Endodermal cell (in vitro differentiated cells): ENCODE results near the gene ARL5A. TPM values are rescaled to one million over a fixed set of nuclear protein-coding genes. Genes with fewer than 3 reads are reported as not detected.

ENCODE experiments used
- DNase-seq: peaks from one replicate; pipeline ENCODE4 v3.0.0-alpha.2; 2017
- H3K27ac ChIP-seq: 2 replicates; pipeline ENCODE4 v1.5.1; 2013; ENCODE audit warnings: mild to moderate bottlenecking, low read depth, low read length, moderate library complexity
- H3K27me3 ChIP-seq: 2 replicates; pipeline ENCODE4 v1.6.1; 2013; ENCODE audit warnings: mild to moderate bottlenecking, low read length, moderate library complexity; ENCODE audit not compliant: insufficient read depth, control insufficient read depth, poor library complexity, severe bottlenecking
- H3K36me3 ChIP-seq: 2 replicates; pipeline ENCODE4 v1.7.0; 2013; ENCODE audit warnings: mild to moderate bottlenecking, low read length, moderate library complexity; ENCODE audit not compliant: control insufficient read depth, insufficient read depth
- H3K4me1 ChIP-seq: one replicate; pipeline ENCODE4 v1.7.0; 2013; ENCODE audit warnings: low read length; ENCODE audit not compliant: control insufficient read depth, insufficient read depth
- H3K4me3 ChIP-seq: 2 replicates; pipeline ENCODE4 v1.5.1; 2013; ENCODE audit warnings: mild to moderate bottlenecking, low read length, moderate library complexity
- H3K9ac ChIP-seq: 2 replicates; pipeline ENCODE4 v1.6.1; 2013; ENCODE audit warnings: mild to moderate bottlenecking, low read length, moderate library complexity; ENCODE audit not compliant: poor library complexity, severe bottlenecking; ENCODE audit errors: extremely low read depth
- H3K9me3 ChIP-seq: 2 replicates; pipeline ENCODE4 v1.6.1; 2013; ENCODE audit warnings: mild to moderate bottlenecking, low read length, moderate library complexity; ENCODE audit not compliant: control insufficient read depth
- H3K27ac Mint-ChIP-seq: 2 replicates; pipeline ENCODE4 v1.8.0; 2020; ENCODE audit warnings: mixed read lengths
- H3K27me3 Mint-ChIP-seq: 2 replicates; pipeline ENCODE4 v1.8.0; 2021; ENCODE audit warnings: mild to moderate bottlenecking, mixed read lengths; ENCODE audit not compliant: insufficient read depth
- H3K36me3 Mint-ChIP-seq: 2 replicates; pipeline ENCODE4 v1.8.0; 2020; ENCODE audit warnings: low read depth, mixed read lengths
- H3K4me1 Mint-ChIP-seq: 2 replicates; pipeline ENCODE4 v1.8.0; 2020; ENCODE audit warnings: mixed read lengths
- H3K4me3 Mint-ChIP-seq: 2 replicates; pipeline ENCODE4 v1.8.0; 2020; ENCODE audit warnings: mild to moderate bottlenecking, moderate library complexity, mixed read lengths
- H3K9me3 Mint-ChIP-seq: 2 replicates; pipeline ENCODE4 v1.8.0; 2020; ENCODE audit warnings: mild to moderate bottlenecking, mixed read lengths
- WGBS, 2 experiments: methylation state at CpG; one replicate each; pipeline versions ENCODE4 v1.1.5 to v1.1.7; 2013; ENCODE audit warnings: missing lambda C conversion rate in 2 of 2, mixed read lengths in 1 of 2; ENCODE audit not compliant: insufficient coverage in 1 of 2, insufficient read length in 1 of 2; 5-methylcytosine and 5-hydroxymethylcytosine counted together
- total RNA-seq, 2 donors: library from RNA; stranded (reverse); fragmentation: NEBNext Ultra II Directional in 1 of 2; extraction: Animal tissue kit (Norgen Biotek cat#: 25700) in 1 of 2; gene quantifications; 2 replicates in 1 of 2; 3 replicates in 1 of 2; pipeline ENCODE4 v1.2.1, GENCODE V29; 2021
- TF ChIP-seq, protein P1 (sequence below): fragments of 200-600 bp; sonication (generic); conservative IDR thresholded peaks from 2 replicates; pipeline ENCODE4 v1.5.0; 2021; ENCODE audit warnings: antibody characterized with exemption, mild to moderate bottlenecking

Gene ARL5A
- total RNA-seq, 2 donors from 2014 or later: 72.2 to 77.1 TPM

GRCh38 chr2:151855111-151855510 is 26.9 kb upstream of the ARL5A start:
- Mint-ChIP-seq H3K36me3 (no peaks in the 10 kb centered on the region), H3K27ac (no peak overlapping the region), H3K9me3 (no peaks in the 10 kb centered on the region), H3K4me1 (peaks cover 26% of the 10 kb centered on the region), H3K4me3 (no peak overlapping the region), H3K27me3 (no peaks in the 10 kb centered on the region)
- TF ChIP-seq, protein P1, sequence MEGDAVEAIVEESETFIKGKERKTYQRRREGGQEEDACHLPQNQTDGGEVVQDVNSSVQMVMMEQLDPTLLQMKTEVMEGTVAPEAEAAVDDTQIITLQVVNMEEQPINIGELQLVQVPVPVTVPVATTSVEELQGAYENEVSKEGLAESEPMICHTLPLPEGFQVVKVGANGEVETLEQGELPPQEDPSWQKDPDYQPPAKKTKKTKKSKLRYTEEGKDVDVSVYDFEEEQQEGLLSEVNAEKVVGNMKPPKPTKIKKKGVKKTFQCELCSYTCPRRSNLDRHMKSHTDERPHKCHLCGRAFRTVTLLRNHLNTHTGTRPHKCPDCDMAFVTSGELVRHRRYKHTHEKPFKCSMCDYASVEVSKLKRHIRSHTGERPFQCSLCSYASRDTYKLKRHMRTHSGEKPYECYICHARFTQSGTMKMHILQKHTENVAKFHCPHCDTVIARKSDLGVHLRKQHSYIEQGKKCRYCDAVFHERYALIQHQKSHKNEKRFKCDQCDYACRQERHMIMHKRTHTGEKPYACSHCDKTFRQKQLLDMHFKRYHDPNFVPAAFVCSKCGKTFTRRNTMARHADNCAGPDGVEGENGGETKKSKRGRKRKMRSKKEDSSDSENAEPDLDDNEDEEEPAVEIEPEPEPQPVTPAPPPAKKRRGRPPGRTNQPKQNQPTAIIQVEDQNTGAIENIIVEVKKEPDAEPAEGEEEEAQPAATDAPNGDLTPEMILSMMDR: no peak
- Histone ChIP-seq H3K9me3 (no peaks in the 10 kb centered on the region), H3K27ac (no peak overlapping the region), H3K9ac (no peak overlapping the region), H3K4me1 (peaks cover 21% of the 10 kb centered on the region), H3K4me3 (no peak overlapping the region), H3K27me3 (no peaks in the 10 kb centered on the region), H3K36me3 (no peaks in the 10 kb centered on the region)
- no peak for DNase-seq
- 86% methylated on average over 1 of the region's 3 CpGs; no CpG with 5 or more reads in 1 of the 2 experiments for WGBS, 2 experiments

DNA sequence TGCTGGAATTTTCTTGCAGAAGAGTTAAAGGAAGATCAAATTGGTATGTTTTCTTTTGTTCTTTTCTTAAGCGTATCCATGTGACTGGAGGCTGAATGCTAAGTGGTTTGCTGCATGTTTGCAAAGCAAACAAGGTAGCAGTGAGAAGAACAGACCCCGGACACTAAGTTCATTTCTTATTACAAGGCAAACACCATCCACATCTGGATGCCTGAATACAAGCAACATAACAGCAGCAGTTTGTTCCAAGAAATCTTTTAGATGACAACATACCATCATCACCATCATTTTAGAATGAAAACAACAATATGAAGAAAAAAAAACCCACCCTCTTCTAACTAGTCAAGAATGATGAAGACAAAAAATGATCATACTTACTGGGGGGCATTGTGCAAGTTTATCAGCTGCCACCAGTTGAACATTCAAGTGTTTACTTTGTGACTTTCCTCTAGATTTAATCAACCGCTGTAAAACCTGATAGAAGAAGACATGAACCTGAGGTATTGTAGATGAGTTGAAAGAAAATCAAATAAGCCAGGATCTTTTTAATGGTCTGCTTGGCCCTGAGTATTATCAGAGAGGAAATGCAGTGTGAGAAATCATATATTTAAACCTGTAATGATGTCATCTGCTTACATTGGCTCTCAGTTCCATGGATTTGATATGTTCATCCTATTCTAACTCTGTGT is 25.0 kb upstream of the ARL5A start:
- H3K4me3 ChIP-seq: no peak overlapping the region
- 83 to 92% methylated on average over 1 to 3 of the region's 3 CpGs for WGBS, 2 experiments
- peaks cover 13% of the 10 kb centered on the region for H3K4me1 ChIP-seq
- Mint-ChIP-seq H3K4me1 (peaks cover 18% of the 10 kb centered on the region), H3K27ac (no peak overlapping the region), H3K36me3 (no peaks in the 10 kb centered on the region), H3K4me3 (no peak overlapping the region), H3K9me3 (no peaks in the 10 kb centered on the region), H3K27me3 (no peaks in the 10 kb centered on the region)
- TF ChIP-seq, protein P1: no peak
- no peaks in the 10 kb centered on the region for H3K36me3 ChIP-seq
- no peak overlapping the region for H3K9ac ChIP-seq
- no peak overlapping the region for H3K27ac ChIP-seq
- H3K27me3 ChIP-seq: no peaks in the 10 kb centered on the region
- no peak for DNase-seq
- no peaks in the 10 kb centered on the region for H3K9me3 ChIP-seq

- Histone ChIP-seq H3K9ac (no peak overlapping the region), H3K36me3 (no peaks in the 10 kb centered on the region), H3K4me3 (no peak overlapping the region), H3K27me3 (no peaks in the 10 kb centered on the region), H3K4me1 (peaks cover 13% of the 10 kb centered on the region), H3K27ac (no peak overlapping the region), H3K9me3 (no peaks in the 10 kb centered on the region)
- TF ChIP-seq, protein P1: no peak
- no peak overlapping the region for H3K4me3 Mint-ChIP-seq
- no peaks in the 10 kb centered on the region for H3K36me3 Mint-ChIP-seq
- no peaks in the 10 kb centered on the region for H3K27me3 Mint-ChIP-seq
- H3K9me3 Mint-ChIP-seq: no peaks in the 10 kb centered on the region
- no peak overlapping the region for H3K27ac Mint-ChIP-seq
- WGBS, 2 experiments: 95 to 100% methylated on average over 2 to 5 of the region's 6 CpGs
- peaks cover 19% of the 10 kb centered on the region for H3K4me1 Mint-ChIP-seq
- DNase-seq: no peak
Observed at GRCh38 chr2:151852260-151853069, 24.2 kb upstream of the ARL5A start.
